Fibroblast of the aortic adventitia (primary cell): Measurements from ENCODE around the gene FAM174A. TPM values are rescaled to one million over a fixed set of nuclear protein-coding genes. Genes with fewer than 3 reads are reported as not detected.

Source experiments
- DNase-seq: peaks from one replicate; pipeline ENCODE4 v3.0.0-alpha.2; 2010; ENCODE audit warnings: low read depth
- H3K4me3 ChIP-seq: 2 replicates; pipeline ENCODE4 v1.5.1; 2011; ENCODE audit warnings: low read depth, mild to moderate bottlenecking, control low read depth, low read length, moderate library complexity
- CTCF ChIP-seq: IDR thresholded peaks from 2 replicates; pipeline ENCODE4 v1.5.1; 2011; ENCODE audit warnings: mild to moderate bottlenecking, low read length, control low read depth, inconsistent platforms; ENCODE audit not compliant: insufficient read depth
- total RNA-seq: library from RNA; depleted of rRNA; stranded (reverse); fragments of >200 nt; gene quantifications from 2 replicates; pipeline ENCODE4 v1.2.3, GENCODE V29; 2012; ENCODE audit warnings: low replicate concordance

Gene FAM174A
- total RNA-seq, 1 donor, result 9.7 TPM

GRCh38 chr5:100566382-100567141 is 31.4 kb downstream of the FAM174A start:
- H3K4me3 ChIP-seq, result no peak overlapping the region
- DNase-seq, result no peak
- no peak for TF ChIP-seq CTCF

GRCh38 chr5:100574716-100575115 is 39.5 kb downstream of the FAM174A start:
- no peak overlapping the region for H3K4me3 ChIP-seq
- no peak for TF ChIP-seq CTCF
- no peak for DNase-seq

- H3K4me3 ChIP-seq, result no peak overlapping the region
- no peak for DNase-seq
- TF ChIP-seq CTCF, result no peak
Measured at GRCh38 chr5:100575815-100576214, 40.6 kb downstream of the FAM174A start.

- H3K4me3 ChIP-seq, result no peak overlapping the region
- peak; percentile 61 for DNase-seq
- no peak for TF ChIP-seq CTCF
Measured at GRCh38 chr5:100576217-100576751, 41.1 kb downstream of the FAM174A start.

GRCh38 chr5:100577506-100577905 is 42.3 kb downstream of the FAM174A start:
- TF ChIP-seq CTCF, result no peak
- no peak for DNase-seq

GRCh38 chr5:100584069-100584468 is 48.9 kb downstream of the FAM174A start:
- H3K4me3 ChIP-seq, result no peak overlapping the region
- DNase-seq, result no peak
- TF ChIP-seq CTCF, result no peak

More at GRCh38 chr5:100577506-100577905, 42.3 kb downstream of the FAM174A start:
- H3K4me3 ChIP-seq, result no peak overlapping the region
